GM19240 (cell line): ENCODE data around the gene NR6A1.

Experiments
- DNase-seq: peaks from one replicate; pipeline ENCODE4 v3.0.0; 2011; ENCODE audit warnings: low spot score; ENCODE audit not compliant: insufficient read length

The NR6A1 gene

DNA sequence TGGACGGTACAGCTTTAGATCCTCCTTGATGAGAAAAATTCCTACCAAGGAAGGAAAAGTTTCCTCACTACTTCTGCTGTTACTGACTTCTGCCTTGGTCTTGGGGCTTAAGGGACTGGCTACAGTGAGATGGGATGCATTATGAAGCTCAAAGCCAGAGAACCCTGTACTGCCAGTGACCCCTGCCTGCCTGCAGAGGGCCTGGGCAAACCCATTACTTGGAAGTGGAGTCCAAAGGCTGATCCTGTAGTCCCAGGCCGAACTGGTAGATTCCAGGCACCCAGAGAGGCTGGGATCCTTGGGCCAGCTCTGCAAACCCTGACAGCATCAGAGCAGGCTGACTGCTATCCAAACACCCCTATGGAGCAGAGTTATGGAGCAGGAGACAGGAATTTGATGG lies 238.2 kb downstream of the NR6A1 start:
- DNase-seq = no peak

- DNase-seq = no peak
Observed at GRCh38 chr9:124531115-124531514, 240.0 kb downstream of the NR6A1 start.

DNA sequence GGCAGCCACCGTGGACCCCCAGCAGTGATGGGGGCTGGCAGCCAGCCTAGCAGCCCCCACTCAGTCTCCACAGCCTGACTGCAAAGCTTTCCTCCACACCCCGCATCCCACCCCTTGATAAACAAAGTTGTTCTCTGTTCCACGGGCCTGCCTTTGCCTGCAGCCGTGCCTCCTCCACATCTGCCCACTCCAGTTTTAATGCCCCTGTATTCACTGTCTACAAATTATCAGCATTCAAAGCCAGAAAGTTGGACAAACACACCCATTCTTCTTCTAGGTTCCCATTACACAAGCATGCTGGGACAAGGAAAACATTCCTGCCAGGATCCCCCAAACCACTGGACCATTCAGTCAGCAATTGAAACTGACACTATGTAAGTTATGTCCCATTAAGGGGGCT lies 240.9 kb downstream of the NR6A1 start:
- no peak for DNase-seq

DNA sequence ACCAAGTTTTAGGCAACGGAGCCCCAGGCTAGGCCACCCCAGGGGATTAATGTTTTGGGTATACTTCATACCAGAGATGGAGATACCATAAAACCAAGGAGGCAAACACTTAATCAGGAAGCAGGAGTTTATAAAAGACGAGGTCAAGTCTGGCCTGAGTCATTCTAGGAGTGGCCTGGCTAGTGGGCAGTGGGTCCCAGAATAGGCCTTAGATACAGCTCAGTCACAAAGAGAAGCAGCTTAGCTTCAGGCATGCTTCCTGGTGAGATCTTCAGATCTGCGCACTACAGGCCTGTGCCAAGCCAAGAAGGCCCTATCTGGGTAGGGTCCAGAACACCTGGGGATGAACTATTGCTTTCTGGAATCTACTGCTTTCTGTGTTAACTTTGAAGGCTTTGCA lies 243.3 kb downstream of the NR6A1 start:
- no peak for DNase-seq

- DNase-seq = no peak
Observed at GRCh38 chr9:124526174-124526573, 244.9 kb downstream of the NR6A1 start.

- DNase-seq = no peak
Observed at GRCh38 chr9:124522121-124523098, 248.7 kb downstream of the NR6A1 start.

- no peak for DNase-seq
Observed at GRCh38 chr9:124521142-124521541, 250.0 kb downstream of the NR6A1 start.

- DNase-seq = no peak
Observed at GRCh38 chr9:124520206-124520596, 250.9 kb downstream of the NR6A1 start.

GRCh38 chr9:124518116-124518515 lies 253.0 kb downstream of the NR6A1 start:
- DNase-seq = no peak

DNA sequence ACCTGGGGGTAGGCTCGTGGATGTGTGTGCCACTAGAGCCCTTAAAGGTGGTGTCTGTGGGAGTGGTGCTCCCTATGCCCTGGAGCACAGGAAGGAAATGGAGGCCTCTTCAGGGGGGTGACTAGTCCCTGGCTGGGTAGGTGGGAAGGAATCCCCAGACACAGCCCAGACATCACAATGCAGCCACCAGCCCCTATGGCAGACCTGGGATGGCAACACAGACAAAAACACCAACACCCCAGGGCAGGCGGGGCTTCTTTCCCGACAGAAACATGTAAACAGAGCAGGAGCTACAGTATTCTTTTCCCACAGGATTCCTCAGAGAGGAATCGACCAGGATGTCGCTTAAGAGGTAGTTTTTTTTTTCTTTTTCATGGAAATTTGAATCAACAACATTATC lies 253.5 kb downstream of the NR6A1 start:
- DNase-seq = no peak

GRCh38 chr9:124514874-124515273 lies 256.2 kb downstream of the NR6A1 start:
- no peak for DNase-seq

GRCh38 chr9:124514125-124514524 lies 257.0 kb downstream of the NR6A1 start:
- no peak for DNase-seq

DNA sequence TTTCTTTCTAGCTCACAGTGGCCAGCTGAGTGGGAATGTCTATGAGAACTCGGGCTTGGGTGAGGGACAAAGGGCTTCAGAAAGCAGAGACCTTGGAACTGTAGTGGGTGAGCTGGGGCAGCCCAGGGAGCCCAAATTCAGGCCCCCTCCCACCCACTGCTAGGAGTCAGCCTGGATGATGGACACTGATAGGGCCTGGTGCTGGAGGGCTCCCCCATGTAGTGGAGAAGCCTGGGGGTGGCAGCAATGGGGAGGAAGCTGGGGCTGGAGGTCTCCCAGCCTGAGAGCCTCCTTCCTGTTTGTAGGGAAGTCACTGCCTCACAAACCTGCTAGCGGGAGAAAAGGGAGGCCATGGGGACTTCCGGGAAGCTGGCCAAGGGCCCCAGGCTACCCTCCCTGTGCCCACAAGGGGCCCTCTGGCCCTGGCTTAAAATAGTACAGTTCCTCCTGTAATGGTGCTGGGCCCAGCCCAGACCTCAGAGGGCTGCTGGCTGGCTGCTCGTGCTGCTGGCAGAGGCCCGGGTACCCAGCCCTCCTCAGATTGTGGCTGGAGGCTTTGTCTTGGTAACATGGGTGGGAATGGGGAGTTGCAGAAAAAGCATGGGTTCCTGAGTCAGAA lies 257.6 kb downstream of the NR6A1 start:
- no peak for DNase-seq

DNA sequence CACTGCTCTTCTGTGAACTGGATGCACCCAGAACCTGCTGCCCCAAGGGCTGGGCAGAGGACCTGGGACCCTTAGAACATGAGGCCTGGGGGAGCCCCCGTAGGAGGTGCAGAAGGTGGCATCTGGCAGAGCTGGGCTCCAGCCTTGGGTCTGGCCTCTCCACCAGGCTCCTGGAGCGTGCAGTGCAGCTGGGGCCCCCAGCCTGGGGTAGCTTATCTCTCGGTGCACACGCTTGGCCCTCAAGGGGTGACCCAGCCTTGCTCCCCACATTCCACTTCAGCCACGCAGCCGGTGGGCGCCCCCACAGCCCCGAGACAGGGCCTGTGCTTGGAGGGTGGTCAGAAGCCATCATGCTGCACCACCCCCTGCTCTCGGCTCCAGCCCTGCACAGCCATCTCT lies 258.3 kb downstream of the NR6A1 start:
- DNase-seq = no peak

- DNase-seq = no peak
Observed at GRCh38 chr9:124511891-124512805, 259.0 kb downstream of the NR6A1 start.

DNA sequence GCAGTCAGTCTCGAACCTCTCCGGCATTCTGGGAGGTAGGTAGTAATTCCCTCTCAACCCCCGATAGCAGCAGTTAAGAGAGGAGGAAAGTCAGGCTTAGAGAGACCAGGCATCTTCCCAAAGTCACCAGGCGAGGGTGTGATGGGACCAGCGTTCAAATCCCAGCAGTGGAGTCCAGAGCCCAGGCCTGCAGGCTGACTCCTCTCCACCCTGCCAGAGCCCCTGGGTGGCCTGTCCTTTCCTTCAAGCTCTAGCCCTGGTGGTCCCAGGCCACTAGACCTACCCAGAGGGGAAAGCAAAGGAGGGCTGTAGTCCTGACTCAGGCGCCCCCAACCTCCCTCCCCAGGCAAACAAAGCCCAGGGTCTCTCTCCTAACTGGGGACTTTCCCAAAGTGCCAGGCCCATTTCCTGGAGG lies 259.7 kb downstream of the NR6A1 start:
- DNase-seq = no peak

- DNase-seq = no peak
Observed at GRCh38 chr9:124510650-124511425, 260.3 kb downstream of the NR6A1 start.

GRCh38 chr9:124507880-124508423 lies 263.2 kb downstream of the NR6A1 start:
- DNase-seq = no peak

GRCh38 chr9:124506931-124507879 lies 263.9 kb downstream of the NR6A1 start, which contains the start of gene NR5A1:
Gene NR5A1 (minus strand): TSS chr9:124507399. CDS start chr9:124503395, 4,004 bp downstream.
- no peak for DNase-seq
